SHP77 treated with DMSO at 0.1 percent for 48 hours (cell line): ENCODE measurements around the gene MRPS6.

Experiments
- DNase-seq: peaks from one replicate; lab custom pipeline; 2025; lab: John Stamatoyannopoulos, UW

MRPS6 gene

GRCh38 chr21:34180826-34181359, 107.5 kb downstream of the MRPS6 start:
- DNase-seq, result no peak

GRCh38 chr21:34181431-34182039, 108.2 kb downstream of the MRPS6 start:
- no peak for DNase-seq

GRCh38 chr21:34182436-34182835, 109.1 kb downstream of the MRPS6 start:
- no peak for DNase-seq

GRCh38 chr21:34183331-34183928, 110.1 kb downstream of the MRPS6 start:
- no peak for DNase-seq

GRCh38 chr21:34184232-34184631, 110.9 kb downstream of the MRPS6 start:
- DNase-seq, result no peak

- no peak for DNase-seq
Observed at GRCh38 chr21:34185026-34185750, 111.8 kb downstream of the MRPS6 start.

GRCh38 chr21:34186109-34186719, 112.8 kb downstream of the MRPS6 start:
- no peak for DNase-seq

GRCh38 chr21:34187935-34188334, 114.6 kb downstream of the MRPS6 start:
- no peak for DNase-seq

- no peak for DNase-seq
Observed at GRCh38 chr21:34189506-34189905, 116.1 kb downstream of the MRPS6 start.

- no peak for DNase-seq
Observed at GRCh38 chr21:34190576-34191321, 117.4 kb downstream of the MRPS6 start.

- no peak for DNase-seq
Observed at GRCh38 chr21:34191876-34192275, 118.5 kb downstream of the MRPS6 start.
